SK-N-SH treated with all-trans-retinoic acid at 6 μM for 48 hours (cell line): ENCODE results near the gene SMIM14.

Source experiments
- PATZ1 ChIP-seq: fragments of 250-450 bp; sonication (Bioruptor Pico); IDR thresholded peaks from 2 replicates; pipeline ENCODE4 v1.8.0; 2020; ENCODE audit warnings: mild to moderate bottlenecking, moderate library complexity, borderline replicate concordance
- TCF4 ChIP-seq: fragments of 250-450 bp; sonication (Bioruptor Pico); IDR thresholded peaks from 2 replicates; pipeline ENCODE4 v1.8.0; 2021; ENCODE audit warnings: mild to moderate bottlenecking, moderate library complexity, borderline replicate concordance

- no peak for TF ChIP-seq PATZ1 (CRISPR knock-in tag)
- no peak for TF ChIP-seq TCF4 (CRISPR knock-in tag)
Observed at GRCh38 chr4:39631700-39632079, 7.0 kb downstream of the SMIM14 start.
